SU-DHL-6 (cell line): ENCODE results near the gene CHMP1A.

Experiments used
- CTCF ChIP-seq: fragments of 200-600 bp; sonication (generic); IDR thresholded peaks from one replicate; pipeline ENCODE4 v1.5.1; 2017; ENCODE audit warnings: antibody characterized with exemption, mild to moderate bottlenecking, low read length, moderate library complexity; ENCODE audit not compliant: insufficient read depth, poor library complexity, severe bottlenecking
- EZH2phosphoT487 ChIP-seq: fragments of 200-600 bp; sonication (generic), shearing (Covaris generic); conservative IDR thresholded peaks from 2 replicates; pipeline ENCODE4 v1.6.1; 2018; ENCODE audit warnings: mild to moderate bottlenecking, antibody characterized with exemption, low read length, moderate library complexity, mixed read lengths

DNA sequence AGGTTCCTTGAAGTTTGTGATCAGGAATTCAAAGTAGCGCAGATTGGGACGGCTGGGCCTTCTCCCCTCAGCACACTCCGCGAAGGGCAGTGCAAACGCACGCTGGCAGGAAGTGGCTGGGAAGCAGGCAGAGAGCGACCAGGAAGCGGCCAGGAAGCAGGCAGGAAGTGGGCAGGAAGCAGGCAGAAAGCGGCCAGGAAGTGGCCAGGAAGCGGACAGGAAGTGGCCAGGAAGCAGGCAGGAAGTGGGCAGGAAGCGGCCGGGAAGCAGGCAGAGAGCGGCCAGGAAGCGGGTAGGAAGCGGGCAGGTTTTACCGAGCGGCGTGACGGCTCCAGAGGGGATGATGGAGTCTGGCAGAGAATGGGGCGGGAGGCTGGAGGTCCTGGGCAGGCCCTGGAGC lies 40.9 kb downstream of the CHMP1A start:
- TF ChIP-seq CTCF (no peak), EZH2phosphoT487 (no peak)
